ENCODE data around the gene DXO.

DXO gene

DNA sequence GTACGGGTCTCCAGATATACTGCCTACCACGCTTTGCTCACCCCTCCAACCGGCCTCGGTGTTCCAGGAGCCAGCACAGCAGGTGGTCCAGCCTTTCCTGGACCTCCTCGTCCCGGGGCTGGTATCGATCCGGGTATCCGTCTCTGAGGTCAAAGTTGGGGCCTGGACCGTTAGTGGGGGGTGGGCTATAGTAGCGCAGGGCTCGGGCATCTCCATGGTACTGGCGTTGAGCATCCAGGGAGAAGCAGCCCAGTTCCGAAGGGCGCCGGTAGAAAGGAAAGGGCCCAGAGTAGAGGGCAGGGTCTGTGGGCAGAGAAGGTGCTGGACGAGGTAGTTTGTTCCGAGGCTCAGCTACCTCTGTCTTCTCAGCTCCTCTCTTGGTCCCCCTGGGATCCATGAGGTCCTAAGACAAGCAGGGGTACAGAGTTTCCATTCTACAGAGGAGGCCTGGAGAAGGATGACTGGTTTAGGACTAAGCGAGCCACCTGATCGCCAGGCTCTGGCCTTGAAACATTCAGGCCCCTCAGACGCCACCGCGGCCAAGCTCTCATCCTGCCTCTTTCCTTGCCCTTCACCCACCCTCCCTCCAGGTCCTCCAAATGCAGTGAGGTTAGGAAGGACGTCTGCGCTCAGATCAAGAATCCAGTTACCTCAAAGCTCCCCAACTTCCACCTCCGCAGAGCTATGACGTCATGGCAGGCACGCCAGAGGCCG lies 502 bp downstream of the DXO start:
- TF ChIP-seq, protein P1, sequence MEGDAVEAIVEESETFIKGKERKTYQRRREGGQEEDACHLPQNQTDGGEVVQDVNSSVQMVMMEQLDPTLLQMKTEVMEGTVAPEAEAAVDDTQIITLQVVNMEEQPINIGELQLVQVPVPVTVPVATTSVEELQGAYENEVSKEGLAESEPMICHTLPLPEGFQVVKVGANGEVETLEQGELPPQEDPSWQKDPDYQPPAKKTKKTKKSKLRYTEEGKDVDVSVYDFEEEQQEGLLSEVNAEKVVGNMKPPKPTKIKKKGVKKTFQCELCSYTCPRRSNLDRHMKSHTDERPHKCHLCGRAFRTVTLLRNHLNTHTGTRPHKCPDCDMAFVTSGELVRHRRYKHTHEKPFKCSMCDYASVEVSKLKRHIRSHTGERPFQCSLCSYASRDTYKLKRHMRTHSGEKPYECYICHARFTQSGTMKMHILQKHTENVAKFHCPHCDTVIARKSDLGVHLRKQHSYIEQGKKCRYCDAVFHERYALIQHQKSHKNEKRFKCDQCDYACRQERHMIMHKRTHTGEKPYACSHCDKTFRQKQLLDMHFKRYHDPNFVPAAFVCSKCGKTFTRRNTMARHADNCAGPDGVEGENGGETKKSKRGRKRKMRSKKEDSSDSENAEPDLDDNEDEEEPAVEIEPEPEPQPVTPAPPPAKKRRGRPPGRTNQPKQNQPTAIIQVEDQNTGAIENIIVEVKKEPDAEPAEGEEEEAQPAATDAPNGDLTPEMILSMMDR (conservative IDR thresholded peaks at IDR 0.05; ENCODE audit: control insufficient read depth, insufficient read depth, low read depth, low read length), result no peak
- DNase-seq (ENCODE audit: low read depth), result no peak
- H3K4me3 ChIP-seq (ENCODE audit: control insufficient read depth, low read depth, low read length), result peak overlapping the region; percentile 93

DNA sequence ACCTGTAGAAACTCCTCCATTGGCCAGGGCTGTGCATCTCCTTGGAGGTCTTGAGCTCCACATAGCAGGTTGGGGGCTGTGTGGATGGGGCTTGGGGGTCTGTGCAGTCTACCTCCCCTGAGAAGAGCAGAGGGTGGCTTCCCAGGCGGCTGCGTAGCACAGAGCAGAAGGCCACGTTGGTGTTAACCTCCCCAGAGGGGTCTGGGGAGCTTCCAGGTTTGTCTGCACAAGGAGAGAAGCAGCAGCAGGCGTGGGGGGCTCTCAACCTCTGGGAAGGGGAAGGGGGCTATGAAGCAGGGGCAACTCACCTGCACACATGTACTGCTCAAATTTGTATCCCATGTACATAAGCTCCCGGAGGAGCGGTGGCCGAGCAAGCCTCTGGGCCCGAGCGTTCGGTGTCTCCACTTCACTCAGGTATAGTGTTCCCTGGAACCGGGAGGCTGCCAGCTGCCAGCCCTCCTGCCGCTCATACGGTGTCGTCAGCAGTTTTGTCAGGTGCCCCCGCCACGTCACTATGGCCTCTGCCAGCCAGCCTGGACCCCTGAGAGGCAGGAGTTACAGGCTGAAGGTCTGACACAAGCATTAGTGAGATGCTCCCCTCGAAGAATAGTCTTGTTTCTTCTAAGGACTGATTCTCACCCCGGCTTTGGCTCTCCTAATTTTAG lies 1.2 kb downstream of the DXO start:
- H3K4me3 ChIP-seq (ENCODE audit: control insufficient read depth, low read depth, low read length), result peak overlapping the region; percentile 93
- TF ChIP-seq, protein P1 (conservative IDR thresholded peaks at IDR 0.05; ENCODE audit: control insufficient read depth, insufficient read depth, low read depth, low read length), result no peak
- no peak for DNase-seq (ENCODE audit: low read depth)

DNA sequence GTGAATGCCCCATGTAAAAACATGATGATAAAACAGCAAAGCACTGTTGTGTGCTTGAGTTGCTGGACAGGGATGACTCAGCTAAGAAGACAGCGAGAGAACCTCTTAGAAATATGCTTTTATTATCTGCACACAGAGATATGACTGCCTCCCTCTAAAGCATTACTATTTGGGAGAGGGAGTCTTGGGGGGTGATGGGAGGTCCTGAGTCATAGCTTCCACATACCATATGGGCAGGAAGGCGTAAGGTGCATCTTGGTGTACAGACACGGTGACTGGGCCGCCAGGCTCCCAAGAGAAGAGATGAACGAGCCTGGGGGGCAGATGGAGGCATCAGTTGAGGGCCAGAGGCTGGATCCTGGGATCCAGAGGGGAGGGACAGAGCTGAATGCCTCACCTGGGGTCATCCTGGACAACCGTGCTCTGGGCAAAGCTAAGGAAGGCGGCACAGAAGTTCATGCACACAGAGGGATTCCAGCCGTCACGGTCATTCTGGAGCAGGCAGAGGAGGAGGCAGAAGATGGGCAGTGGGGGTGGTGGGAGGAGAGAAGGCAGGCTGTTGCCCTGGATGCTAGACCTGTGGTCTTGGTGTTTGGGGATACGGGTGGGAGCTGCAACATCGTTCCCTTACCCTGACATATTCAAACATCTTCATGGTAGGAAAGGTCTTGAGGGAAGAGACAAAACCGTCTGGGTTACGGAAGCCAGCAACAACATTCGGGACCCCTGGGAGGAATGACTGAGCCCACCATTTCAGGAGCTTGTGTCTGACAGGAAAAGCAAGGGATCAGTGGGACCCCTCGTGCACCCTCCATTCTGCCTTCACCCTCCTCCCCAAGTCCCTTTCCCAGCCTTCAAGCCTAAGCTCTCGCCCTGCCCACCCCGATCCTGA lies 2.0 kb downstream of the DXO start:
- TF ChIP-seq, protein P1 (conservative IDR thresholded peaks at IDR 0.05; ENCODE audit: control insufficient read depth, insufficient read depth, low read depth, low read length), result no peak
- peak overlapping the region; percentile 93 for H3K4me3 ChIP-seq (ENCODE audit: control insufficient read depth, low read depth, low read length)
- peak; percentile 43 for DNase-seq (ENCODE audit: low read depth)

DNA sequence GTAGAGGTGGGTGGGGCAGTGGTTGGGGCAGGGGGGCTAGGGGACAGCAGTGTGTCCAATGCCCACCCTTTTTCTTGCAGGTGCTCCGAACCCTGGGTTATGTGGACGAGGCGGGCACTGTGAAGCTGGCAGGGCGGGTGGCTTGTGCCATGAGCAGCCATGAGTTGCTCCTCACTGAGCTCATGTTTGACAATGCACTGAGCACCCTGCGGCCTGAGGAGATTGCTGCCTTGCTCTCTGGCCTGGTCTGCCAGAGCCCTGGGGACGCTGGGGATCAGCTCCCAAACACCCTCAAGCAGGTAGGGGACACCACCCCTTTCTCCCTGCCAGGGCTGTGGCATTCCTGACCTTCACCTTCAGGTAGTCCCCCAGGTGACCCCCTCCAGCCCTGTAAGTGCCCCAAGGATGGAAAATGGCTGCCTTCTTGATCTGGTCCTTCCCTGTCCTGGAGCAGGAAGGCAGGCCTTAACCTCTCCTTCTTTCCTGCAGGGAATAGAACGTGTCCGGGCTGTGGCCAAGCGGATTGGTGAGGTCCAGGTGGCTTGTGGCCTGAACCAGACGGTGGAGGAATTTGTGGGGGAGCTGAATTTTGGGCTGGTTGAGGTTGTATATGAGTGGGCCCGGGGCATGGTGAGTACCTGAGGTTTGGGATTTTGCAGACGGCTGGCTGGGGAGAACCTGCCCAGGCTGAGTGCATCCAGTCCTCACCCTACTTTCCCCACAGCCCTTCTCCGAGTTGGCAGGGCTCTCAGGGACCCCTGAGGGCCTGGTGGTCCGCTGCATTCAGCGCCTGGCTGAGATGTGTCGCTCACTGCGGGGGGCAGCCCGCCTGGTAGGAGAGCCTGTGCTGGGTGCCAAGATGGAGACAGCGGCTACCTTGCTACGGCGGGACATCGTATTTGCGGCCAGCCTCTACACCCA lies 2.9 kb downstream of the DXO start:
- H3K4me3 ChIP-seq (ENCODE audit: control insufficient read depth, low read depth, low read length), result no peak overlapping the region
- no peak for DNase-seq (ENCODE audit: low read depth)
- TF ChIP-seq, protein P1 (conservative IDR thresholded peaks at IDR 0.05; ENCODE audit: control insufficient read depth, insufficient read depth, low read depth, low read length), result no peak

DNA sequence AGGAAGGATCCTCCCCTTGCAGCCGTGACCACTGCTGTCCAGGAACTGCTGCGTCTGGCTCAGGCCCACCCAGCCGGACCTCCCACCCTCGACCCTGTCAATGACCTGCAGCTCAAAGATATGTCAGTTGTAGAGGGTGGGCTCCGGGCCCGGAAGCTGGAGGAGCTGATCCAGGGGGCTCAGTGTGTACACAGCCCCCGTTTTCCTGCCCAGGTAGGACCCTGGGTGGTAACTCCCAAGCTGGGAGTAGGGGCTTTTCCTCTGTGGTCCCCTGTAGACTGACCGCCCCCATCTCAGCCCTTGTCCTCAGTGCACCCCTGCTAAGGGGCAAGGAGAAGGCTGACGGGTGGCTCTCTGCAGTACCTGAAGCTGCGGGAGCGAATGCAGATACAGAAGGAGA lies 3.6 kb downstream of the DXO start:
- no peak for DNase-seq (ENCODE audit: low read depth)
- TF ChIP-seq, protein P1 (conservative IDR thresholded peaks at IDR 0.05; ENCODE audit: control insufficient read depth, insufficient read depth, low read depth, low read length), result no peak
- H3K4me3 ChIP-seq (ENCODE audit: control insufficient read depth, low read depth, low read length), result no peak overlapping the region

DNA sequence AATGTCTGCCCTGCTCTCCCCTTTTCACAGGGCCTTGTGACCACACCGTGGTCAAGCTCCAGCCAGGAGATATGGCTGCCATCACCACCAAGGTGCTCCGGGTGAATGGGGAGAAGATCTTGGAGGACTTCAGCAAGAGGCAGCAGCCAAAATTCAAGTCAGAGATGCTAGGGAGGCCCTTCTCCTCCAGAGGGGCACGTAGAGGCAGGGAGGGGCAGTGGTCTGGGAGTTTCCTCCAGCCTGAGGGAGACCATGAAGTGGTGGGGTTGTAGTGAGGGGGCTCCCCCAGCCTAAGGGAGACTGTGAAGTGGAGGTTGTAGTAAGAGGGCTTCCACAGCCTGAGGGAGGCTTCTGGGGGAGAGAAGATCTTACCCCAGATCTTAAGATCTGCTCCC lies 4.0 kb downstream of the DXO start:
- TF ChIP-seq, protein P1 (conservative IDR thresholded peaks at IDR 0.05; ENCODE audit: control insufficient read depth, insufficient read depth, low read depth, low read length), result no peak
- no peak for DNase-seq (ENCODE audit: low read depth)
- no peak overlapping the region for H3K4me3 ChIP-seq (ENCODE audit: control insufficient read depth, low read depth, low read length)
